ENCODE data around the gene CNIH1. TPM values are rescaled to one million over a fixed set of nuclear protein-coding genes. Genes with fewer than 3 reads are reported as not detected.
"Not testable (repeated sequence)": the region's sequence is repeated elsewhere in the genome, so short reads cannot be mapped to it uniquely, and the experiment has no call there.

The CNIH1 gene
- total and polyA plus RNA-seq, 8 donors: 10.8 to 43.5 (median 34.7) TPM

DNA sequence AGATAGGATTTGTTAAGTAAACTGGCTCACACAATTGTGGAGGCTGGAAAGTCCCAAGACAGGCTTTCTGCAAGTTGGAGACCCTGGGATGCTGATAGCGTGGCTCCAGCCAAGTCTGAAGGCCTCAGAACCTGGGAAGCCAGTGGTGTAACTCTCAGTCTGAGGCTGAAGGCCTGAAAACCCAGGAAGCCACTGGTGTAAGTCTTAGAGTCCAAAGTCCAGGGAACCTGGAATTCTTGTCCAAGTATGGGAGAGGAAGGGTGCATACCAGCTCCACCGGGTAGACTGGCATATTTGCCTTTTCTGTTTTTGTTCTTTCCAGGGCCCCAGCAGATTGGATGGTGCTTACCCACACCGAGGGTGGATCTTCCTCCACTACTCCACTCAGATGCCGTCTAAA, 29.5 kb upstream of the CNIH1 start:
- 64 to 74% methylated on average over 4 of the region's 4 CpGs for WGBS, 2 donors
- FAIRE-seq: no peak
- ATAC-seq: peak; percentile 61 to 93 (median 70)
- DNase-seq: no peak
- no peak overlapping the region for H3K4me3 ChIP-seq
- peaks cover 0 to 10% (median 6%) of the 10 kb centered on the region in 3 donors for H3K4me1 ChIP-seq
- H3K27ac ChIP-seq: no peak overlapping the region
- intact Hi-C loops (cut with DNase I): no loop called here
- H3K9me3 ChIP-seq: no peaks in the 10 kb centered on the region
- TF ChIP-seq, protein P1, sequence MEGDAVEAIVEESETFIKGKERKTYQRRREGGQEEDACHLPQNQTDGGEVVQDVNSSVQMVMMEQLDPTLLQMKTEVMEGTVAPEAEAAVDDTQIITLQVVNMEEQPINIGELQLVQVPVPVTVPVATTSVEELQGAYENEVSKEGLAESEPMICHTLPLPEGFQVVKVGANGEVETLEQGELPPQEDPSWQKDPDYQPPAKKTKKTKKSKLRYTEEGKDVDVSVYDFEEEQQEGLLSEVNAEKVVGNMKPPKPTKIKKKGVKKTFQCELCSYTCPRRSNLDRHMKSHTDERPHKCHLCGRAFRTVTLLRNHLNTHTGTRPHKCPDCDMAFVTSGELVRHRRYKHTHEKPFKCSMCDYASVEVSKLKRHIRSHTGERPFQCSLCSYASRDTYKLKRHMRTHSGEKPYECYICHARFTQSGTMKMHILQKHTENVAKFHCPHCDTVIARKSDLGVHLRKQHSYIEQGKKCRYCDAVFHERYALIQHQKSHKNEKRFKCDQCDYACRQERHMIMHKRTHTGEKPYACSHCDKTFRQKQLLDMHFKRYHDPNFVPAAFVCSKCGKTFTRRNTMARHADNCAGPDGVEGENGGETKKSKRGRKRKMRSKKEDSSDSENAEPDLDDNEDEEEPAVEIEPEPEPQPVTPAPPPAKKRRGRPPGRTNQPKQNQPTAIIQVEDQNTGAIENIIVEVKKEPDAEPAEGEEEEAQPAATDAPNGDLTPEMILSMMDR (IDR thresholded peaks at IDR 0.05): no peak
- no peaks in the 10 kb centered on the region for H3K27me3 ChIP-seq
- H3K36me3 ChIP-seq: no peaks in the 10 kb centered on the region

DNA sequence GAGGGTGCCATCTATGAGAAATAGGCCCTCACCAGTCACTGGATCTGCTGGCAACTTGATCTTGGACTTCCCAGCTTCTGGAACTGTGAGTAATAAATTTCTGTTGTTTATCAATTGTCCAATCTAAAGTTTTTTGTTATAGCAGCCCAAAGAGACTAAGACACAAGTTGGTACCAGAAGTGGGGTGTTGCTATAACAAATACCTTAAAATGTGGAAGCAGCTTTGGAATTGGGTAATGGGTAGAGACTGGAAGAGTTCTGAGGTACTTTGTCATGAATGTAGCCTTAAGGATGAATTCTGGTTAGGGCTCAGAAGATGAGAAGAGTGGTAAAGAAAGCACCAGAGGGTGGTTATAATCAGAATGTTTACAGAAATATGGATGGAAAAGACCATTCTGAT, 26.1 kb upstream of the CNIH1 start:
- FAIRE-seq (no peak), ATAC-seq (no peak)
- intact Hi-C loops (cut with DNase I): no loop called here

DNA sequence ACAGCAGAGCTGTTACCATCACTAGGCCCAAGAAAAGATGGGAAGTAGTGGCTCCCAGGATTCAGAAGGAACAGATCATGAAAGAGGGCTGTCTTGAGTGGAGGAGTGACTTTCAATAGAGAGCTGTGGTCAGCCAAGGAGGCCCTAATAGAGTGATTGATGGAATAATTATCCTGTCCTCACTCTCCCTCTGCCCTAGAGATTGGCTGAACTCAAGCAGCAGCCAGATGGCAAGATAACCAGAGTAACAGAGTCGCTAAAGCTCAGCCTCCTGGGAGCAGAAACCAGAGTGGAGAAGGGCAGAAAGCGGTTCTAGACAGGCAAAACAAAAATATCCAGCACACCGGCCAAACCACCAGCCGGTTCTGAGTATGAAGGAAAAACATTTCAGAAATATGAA, 24.5 kb upstream of the CNIH1 start:
- DNase-seq (no peak), ATAC-seq (no peak), FAIRE-seq (no peak)
- no peaks in the 10 kb centered on the region for H3K9me3 ChIP-seq
- no peaks in the 10 kb centered on the region for H3K36me3 ChIP-seq
- no peak overlapping the region for H3K27ac ChIP-seq
- peaks cover 0 to 23% (median 8%) of the 10 kb centered on the region in 4 donors for H3K27me3 ChIP-seq
- intact Hi-C loops (cut with DNase I): no loop called here
- no peak overlapping the region for H3K4me3 ChIP-seq
- TF ChIP-seq, protein P1 (IDR thresholded peaks at IDR 0.05): no peak
- H3K4me1 ChIP-seq: peaks cover 0 to 3% (median under 1%) of the 10 kb centered on the region in 3 donors
- WGBS, 2 donors: 84 to 94% methylated on average over 4 of the region's 4 CpGs

More for the DNA sequence above, 26.1 kb upstream of the CNIH1 start:
- DNase-seq: no peak
- Histone ChIP-seq H3K4me1 (peaks cover 0 to 7% (median 6%) of the 10 kb centered on the region in 3 donors), H3K4me3 (no peak overlapping the region), H3K9me3 (no peaks in the 10 kb centered on the region), H3K36me3 (no peaks in the 10 kb centered on the region), H3K27ac (no peak overlapping the region), H3K27me3 (peaks cover 0 to 16% (median 5%) of the 10 kb centered on the region in 4 donors)
- TF ChIP-seq, protein P1 (IDR thresholded peaks at IDR 0.05): no peak

DNA sequence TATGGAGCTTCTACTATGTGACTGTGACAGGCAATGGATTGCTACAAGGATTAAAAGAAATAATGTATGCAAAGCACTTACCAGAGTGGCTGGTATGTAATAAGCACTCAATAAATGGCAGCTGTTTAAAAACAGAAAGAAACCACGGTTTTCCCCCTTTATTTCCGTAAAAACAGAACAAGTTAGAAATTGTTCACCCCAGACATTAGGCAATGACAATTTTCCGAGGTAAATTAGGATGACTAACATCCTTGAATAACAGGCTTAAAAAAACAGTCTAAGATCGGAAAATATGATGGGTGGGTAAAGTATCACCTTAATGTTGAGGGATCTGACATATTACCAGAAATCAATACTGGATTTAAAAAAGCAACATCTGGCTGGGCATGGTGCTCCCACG, 20.9 kb upstream of the CNIH1 start:
- Histone ChIP-seq H3K4me3 (no peak overlapping the region), H3K36me3 (no peaks in the 10 kb centered on the region), H3K9me3 (no peaks in the 10 kb centered on the region), H3K27ac (no peak overlapping the region), H3K4me1 (no peaks in the 10 kb centered on the region), H3K27me3 (peaks cover 0 to 41% (median 8%) of the 10 kb centered on the region in 4 donors)
- no peak for FAIRE-seq
- intact Hi-C loops (cut with DNase I): no loop called here
- TF ChIP-seq, protein P1 (IDR thresholded peaks at IDR 0.05): no peak
- WGBS, 2 donors: 64 to 68% methylated on average over 5 of the region's 5 CpGs
- no peak for ATAC-seq
- no peak for DNase-seq

DNA sequence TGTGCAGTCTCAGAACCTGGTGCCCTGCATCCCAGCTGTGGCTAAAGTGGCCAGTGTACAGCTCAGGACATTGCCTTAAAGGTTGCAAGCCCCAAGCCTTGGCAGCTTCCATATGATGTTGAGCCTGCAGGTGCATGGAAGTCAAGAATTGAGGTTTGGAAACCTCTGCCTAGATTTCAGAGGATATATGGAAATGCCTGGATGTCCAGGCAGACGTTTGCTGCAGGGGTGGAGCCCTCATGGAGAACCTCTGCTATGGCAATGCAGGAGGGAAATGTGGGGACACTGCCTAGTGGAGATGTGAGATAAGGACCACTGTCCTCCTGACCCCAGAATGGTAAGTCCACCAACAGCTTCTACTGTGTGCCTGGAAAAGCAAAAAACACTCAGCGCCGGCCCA, 17.9 kb upstream of the CNIH1 start:
- no peaks in the 10 kb centered on the region for H3K9me3 ChIP-seq
- no peaks in the 10 kb centered on the region for H3K4me1 ChIP-seq
- ATAC-seq (no peak), FAIRE-seq (no peak), DNase-seq (no peak)
- TF ChIP-seq, protein P1 (IDR thresholded peaks at IDR 0.05): no peak
- WGBS, 2 donors: 79 to 86% methylated on average over 3 of the region's 3 CpGs
- peaks cover 0 to 47% (median 11%) of the 10 kb centered on the region in 4 donors for H3K27me3 ChIP-seq
- no peaks in the 10 kb centered on the region for H3K36me3 ChIP-seq
- no peak overlapping the region for H3K27ac ChIP-seq
- intact Hi-C loops (cut with DNase I): no loop called here
- no peak overlapping the region for H3K4me3 ChIP-seq

DNA sequence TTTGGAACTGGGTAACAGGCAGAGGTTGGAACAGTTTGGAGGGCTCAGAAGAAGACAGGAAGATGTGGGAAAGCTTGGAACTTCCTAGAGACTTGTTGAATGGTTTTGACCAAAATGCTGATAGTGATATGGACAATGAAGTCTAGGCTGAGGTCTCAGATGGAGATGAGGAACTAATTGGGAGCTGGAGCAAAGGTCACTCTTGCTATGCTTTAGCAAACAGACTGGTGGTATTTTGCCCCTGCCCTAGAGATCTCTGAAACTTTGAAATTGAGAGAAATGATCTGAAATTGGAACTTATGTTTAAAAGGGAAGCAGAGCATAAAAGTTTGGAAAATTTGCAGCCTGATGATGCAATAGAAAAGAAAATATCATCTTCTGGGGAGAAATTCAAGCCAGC, 17.4 kb upstream of the CNIH1 start:
- intact Hi-C loops (cut with DNase I); H3K4me3 ChIP-seq; H3K4me1 ChIP-seq; H3K27ac ChIP-seq; ATAC-seq; H3K36me3 ChIP-seq; FAIRE-seq; H3K9me3 ChIP-seq; DNase-seq: not testable (repeated sequence)
- peaks cover 0 to 48% (median 8%) of the 10 kb centered on the region in 4 donors for H3K27me3 ChIP-seq
